GM19099 (cell line): Measurements from ENCODE around the gene BRSK2.
A peak's percentile ranks its signal among the peaks of the same experiment; 100 is the strongest.

Source experiments
- POLR2A ChIP-seq: IDR thresholded peaks from 3 replicates; pipeline ENCODE4 v1.6.1; 2011; ENCODE audit warnings: low read depth; ENCODE audit not compliant: insufficient read length; ENCODE audit errors: extremely low read depth

BRSK2 gene

GRCh38 chr11:1351278-1351937, 38.3 kb upstream of the BRSK2 start:
- TF ChIP-seq POLR2A = peak; percentile 28

GRCh38 chr11:1352696-1353382, 36.9 kb upstream of the BRSK2 start:
- no peak for TF ChIP-seq POLR2A

- no peak for TF ChIP-seq POLR2A
Observed at GRCh38 chr11:1353383-1354124, 36.2 kb upstream of the BRSK2 start.

- TF ChIP-seq POLR2A = no peak
Observed at GRCh38 chr11:1354125-1354938, 35.4 kb upstream of the BRSK2 start.

GRCh38 chr11:1356007-1356435, 33.7 kb upstream of the BRSK2 start:
- TF ChIP-seq POLR2A = no peak

- no peak for TF ChIP-seq POLR2A
Observed at GRCh38 chr11:1356478-1356960, 33.2 kb upstream of the BRSK2 start.

- TF ChIP-seq POLR2A = no peak
Observed at GRCh38 chr11:1358286-1358685, 31.4 kb upstream of the BRSK2 start.

GRCh38 chr11:1359556-1359955, 30.2 kb upstream of the BRSK2 start:
- TF ChIP-seq POLR2A = no peak

GRCh38 chr11:1360181-1360834, 29.4 kb upstream of the BRSK2 start:
- TF ChIP-seq POLR2A = no peak

- no peak for TF ChIP-seq POLR2A
Observed at GRCh38 chr11:1360835-1361357, 28.8 kb upstream of the BRSK2 start.

GRCh38 chr11:1361882-1362281, 27.9 kb upstream of the BRSK2 start:
- no peak for TF ChIP-seq POLR2A

- TF ChIP-seq POLR2A = no peak
Observed at GRCh38 chr11:1367721-1368120, 22.0 kb upstream of the BRSK2 start.

- TF ChIP-seq POLR2A = no peak
Observed at GRCh38 chr11:1368216-1368615, 21.5 kb upstream of the BRSK2 start.

- TF ChIP-seq POLR2A = no peak
Observed at GRCh38 chr11:1368966-1369365, 20.8 kb upstream of the BRSK2 start.
